Keratinocyte (primary cell): ENCODE measurements around the gene CLIP2. TPM values are rescaled to one million over a fixed set of nuclear protein-coding genes. Genes with fewer than 3 reads are reported as not detected.

ENCODE experiments used
- DNase-seq: peaks from one replicate; pipeline ENCODE4 v3.0.0-alpha.2; 2011; ENCODE audit warnings: low read depth, missing footprints, low spot score
- FAIRE-seq: peaks from 2 replicates; lab custom pipeline; 2011; peaks lifted over from hg19 to GRCh38; lab: Jason Lieb, UNC
- H2AFZ ChIP-seq: 2 replicates; pipeline ENCODE4 v1.6.0; 2012; ENCODE audit warnings: low read length, control low read depth, inconsistent platforms; ENCODE audit not compliant: control insufficient read depth
- H3K27ac ChIP-seq: 2 replicates; pipeline ENCODE4 v1.5.1; 2011; ENCODE audit warnings: low read length; ENCODE audit not compliant: control insufficient read depth, insufficient read depth
- H3K27me3 ChIP-seq: 3 replicates; pipeline ENCODE4 v1.6.0; 2011; ENCODE audit warnings: low read length; ENCODE audit not compliant: control insufficient read depth, insufficient read depth; ENCODE audit errors: extremely low read depth
- H3K36me3 ChIP-seq, 2 experiments: 2 replicates in 1 of 2; 3 replicates in 1 of 2; pipeline ENCODE4 v1.5.1; 2011; ENCODE audit warnings: low read length in 2 of 2, mild to moderate bottlenecking in 1 of 2; ENCODE audit not compliant: control insufficient read depth in 2 of 2, insufficient read depth in 2 of 2; ENCODE audit errors: extremely low read depth in 1 of 2
- H3K4me1 ChIP-seq: 3 replicates; pipeline ENCODE4 v1.5.1; 2011; ENCODE audit warnings: low read length; ENCODE audit not compliant: control insufficient read depth, insufficient read depth; ENCODE audit errors: extremely low read depth
- H3K4me2 ChIP-seq: 3 replicates; pipeline ENCODE4 v1.6.0; 2011; ENCODE audit warnings: low read depth, low read length; ENCODE audit not compliant: control insufficient read depth, insufficient read depth; ENCODE audit errors: extremely low read depth
- H3K4me3 ChIP-seq, 3 experiments: fragments of 200-600 bp in 1 of 3; sonication (generic) in 1 of 3; 2 replicates in 2 of 3; 3 replicates in 1 of 3; pipeline ENCODE4 v1.5.1; 2011 to 2016; ENCODE audit warnings: low read length in 3 of 3, mild to moderate bottlenecking in 3 of 3, control low read depth in 2 of 3, inconsistent platforms in 1 of 3, low read depth in 1 of 3, mixed read lengths in 1 of 3, mixed run types in 1 of 3, moderate library complexity in 1 of 3; ENCODE audit not compliant: control insufficient read depth in 2 of 3, insufficient read depth in 2 of 3; ENCODE audit errors: extremely low read depth in 1 of 3
- H3K79me2 ChIP-seq: 2 replicates; pipeline ENCODE4 v1.6.0; 2012; ENCODE audit warnings: low read length; ENCODE audit not compliant: control insufficient read depth, insufficient read depth
- H3K9ac ChIP-seq: 3 replicates; pipeline ENCODE4 v1.6.0; 2011; ENCODE audit warnings: low read length; ENCODE audit not compliant: control insufficient read depth, insufficient read depth; ENCODE audit errors: extremely low read depth
- H3K9me1 ChIP-seq: 3 replicates; pipeline ENCODE4 v1.6.0; 2011; ENCODE audit warnings: low read length; ENCODE audit not compliant: control insufficient read depth, insufficient read depth; ENCODE audit errors: extremely low read depth
- H3K9me3 ChIP-seq: 2 replicates; pipeline ENCODE4 v1.5.1; 2012; ENCODE audit warnings: low read depth, low read length; ENCODE audit not compliant: control insufficient read depth
- H4K20me1 ChIP-seq: 3 replicates; pipeline ENCODE4 v1.6.0; 2011; ENCODE audit warnings: low read length; ENCODE audit not compliant: control insufficient read depth, insufficient read depth; ENCODE audit errors: extremely low read depth
- CTCF ChIP-seq, 3 experiments: IDR thresholded peaks in 1 of 3; conservative IDR thresholded peaks in 1 of 3; optimal IDR thresholded peaks in 1 of 3; 2 replicates in 2 of 3; 3 replicates in 1 of 3; pipeline versions ENCODE3 to v1.5.1; 2011; ENCODE audit warnings: low read length in 3 of 3, mild to moderate bottlenecking in 3 of 3, moderate library complexity in 2 of 3, control low read depth in 1 of 3, inconsistent platforms in 1 of 3; ENCODE audit not compliant: insufficient read depth in 2 of 3; ENCODE audit errors: extremely low read depth in 1 of 3
- EZH2 ChIP-seq: IDR thresholded peaks from one replicate; pipeline ENCODE4 v1.6.1; 2012; ENCODE audit warnings: inconsistent platforms, mild to moderate bottlenecking, low read length, moderate library complexity
- dilution Hi-C: fragments of 300-500 bp; cut with MboI; formaldehyde crosslinking; loops from one replicate; pipeline ENCODE4 v1.7.0; 2020; ENCODE audit warnings: low sequenced_read_pairs; ENCODE audit not compliant: extremely low pct_ligation_motif_present
- polyA plus RNA-seq, 5 experiments: library from polyadenylated mRNA; depleted of rRNA in 3 of 5; stranded (reverse) in 3 of 5; stranded (forward) in 1 of 5; unstranded in 1 of 5; fragments of >200 nt; gene quantifications; 1 replicate in 1 of 5; 2 replicates in 3 of 5; 3 replicates in 1 of 5; pipeline versions ENCODE4 v1.2.1 to v1.2.3, GENCODE V29; 2011 to 2012; ENCODE audit warnings: missing spikeins in 2 of 5, low read depth in 1 of 5, low replicate concordance in 1 of 5

Gene CLIP2
- polyA plus RNA-seq, 1 donor (not counting 4 experiments of a cell fraction or from before 2014, with no cell fraction given): 2.6 TPM

GRCh38 chr7:74242122-74242443, 47.1 kb upstream of the CLIP2 start:
- Histone ChIP-seq H3K36me3 (peaks cover 10 to 25% of the 10 kb centered on the region in 2 experiments), H3K79me2 (no peaks in the 10 kb centered on the region), H3K9me3 (no peaks in the 10 kb centered on the region), H3K4me2 (no peak overlapping the region), H2AFZ (no peak overlapping the region), H3K4me3 (no peak overlapping the region), H3K27me3 (no peaks in the 10 kb centered on the region), H3K4me1 (no peaks in the 10 kb centered on the region), H3K9ac (no peak overlapping the region), H4K20me1 (no peaks in the 10 kb centered on the region), H3K9me1 (no peaks in the 10 kb centered on the region), H3K27ac (no peak overlapping the region)
- FAIRE-seq (no peak), DNase-seq (no peak)
- dilution Hi-C loops: no loop called here
- TF ChIP-seq CTCF (optimal IDR thresholded peaks at IDR 0.05 in 1 of 3, IDR thresholded peaks at IDR 0.05 in 1 of 3, conservative IDR thresholded peaks at IDR 0.05 in 1 of 3; ENCODE audit: extremely low read depth in 1 of 3, insufficient read depth in 2 of 3, low read length in 3 of 3) (no peak), EZH2 (no peak)

GRCh38 chr7:74246497-74246896, 42.7 kb upstream of the CLIP2 start:
- no peaks in the 10 kb centered on the region for H3K9me3 ChIP-seq
- no peak overlapping the region for H3K27ac ChIP-seq
- no peak overlapping the region for H3K9ac ChIP-seq
- H3K27me3 ChIP-seq: no peaks in the 10 kb centered on the region
- FAIRE-seq: no peak
- no peaks in the 10 kb centered on the region for H3K4me1 ChIP-seq
- no peak for TF ChIP-seq CTCF (optimal IDR thresholded peaks at IDR 0.05 in 1 of 3, IDR thresholded peaks at IDR 0.05 in 1 of 3, conservative IDR thresholded peaks at IDR 0.05 in 1 of 3; ENCODE audit: extremely low read depth in 1 of 3, insufficient read depth in 2 of 3, low read length in 3 of 3)
- no peak for TF ChIP-seq EZH2
- no peaks in the 10 kb centered on the region for H3K9me1 ChIP-seq
- peaks cover 11 to 22% of the 10 kb centered on the region in 2 experiments for H3K36me3 ChIP-seq
- DNase-seq: no peak
- no peak overlapping the region for H3K4me3 ChIP-seq
- H3K4me2 ChIP-seq: no peak overlapping the region
- H2AFZ ChIP-seq: no peak overlapping the region
- peaks cover 3% of the 10 kb centered on the region for H3K79me2 ChIP-seq
- dilution Hi-C loops: no loop called here
- no peaks in the 10 kb centered on the region for H4K20me1 ChIP-seq
